Duodenal mucosa (tissue), 2 donors: Measurements from ENCODE around the gene RBM34.
"Not testable (repeated sequence)": the region's sequence is repeated elsewhere in the genome, so short reads cannot be mapped to it uniquely, and the experiment has no call there.

Experiments
- H3K27ac ChIP-seq: one replicate; pipeline ENCODE4 v1.7.0; 2013; ENCODE audit warnings: low read depth, low read length
- H3K27me3 ChIP-seq, 2 donors: one replicate each; pipeline ENCODE4 v1.7.0; 2013; ENCODE audit warnings: low read length in 2 of 2, control low read depth in 1 of 2; ENCODE audit not compliant: insufficient read depth in 2 of 2, control insufficient read depth in 1 of 2
- H3K36me3 ChIP-seq, 2 donors: one replicate each; pipeline ENCODE4 v1.7.0; 2013; ENCODE audit warnings: low read length in 2 of 2, control low read depth in 1 of 2; ENCODE audit not compliant: insufficient read depth in 2 of 2, control insufficient read depth in 1 of 2
- H3K4me1 ChIP-seq, 2 donors: one replicate each; pipeline ENCODE4 v1.7.0; 2013; ENCODE audit warnings: low read length in 2 of 2, control low read depth in 1 of 2; ENCODE audit not compliant: insufficient read depth in 2 of 2, control insufficient read depth in 1 of 2
- H3K4me3 ChIP-seq, 2 donors: one replicate each; pipeline ENCODE4 v1.7.0; 2013; ENCODE audit warnings: low read length in 2 of 2, low read depth in 1 of 2
- H3K9ac ChIP-seq, 2 donors: one replicate each; pipeline ENCODE4 v1.7.0; 2013; ENCODE audit warnings: low read length in 2 of 2, low read depth in 1 of 2
- H3K9me3 ChIP-seq, 2 donors: one replicate each; pipeline ENCODE4 v1.7.0; 2013; ENCODE audit warnings: low read length in 2 of 2, control low read depth in 1 of 2; ENCODE audit not compliant: control insufficient read depth in 1 of 2

RBM34 gene

DNA sequence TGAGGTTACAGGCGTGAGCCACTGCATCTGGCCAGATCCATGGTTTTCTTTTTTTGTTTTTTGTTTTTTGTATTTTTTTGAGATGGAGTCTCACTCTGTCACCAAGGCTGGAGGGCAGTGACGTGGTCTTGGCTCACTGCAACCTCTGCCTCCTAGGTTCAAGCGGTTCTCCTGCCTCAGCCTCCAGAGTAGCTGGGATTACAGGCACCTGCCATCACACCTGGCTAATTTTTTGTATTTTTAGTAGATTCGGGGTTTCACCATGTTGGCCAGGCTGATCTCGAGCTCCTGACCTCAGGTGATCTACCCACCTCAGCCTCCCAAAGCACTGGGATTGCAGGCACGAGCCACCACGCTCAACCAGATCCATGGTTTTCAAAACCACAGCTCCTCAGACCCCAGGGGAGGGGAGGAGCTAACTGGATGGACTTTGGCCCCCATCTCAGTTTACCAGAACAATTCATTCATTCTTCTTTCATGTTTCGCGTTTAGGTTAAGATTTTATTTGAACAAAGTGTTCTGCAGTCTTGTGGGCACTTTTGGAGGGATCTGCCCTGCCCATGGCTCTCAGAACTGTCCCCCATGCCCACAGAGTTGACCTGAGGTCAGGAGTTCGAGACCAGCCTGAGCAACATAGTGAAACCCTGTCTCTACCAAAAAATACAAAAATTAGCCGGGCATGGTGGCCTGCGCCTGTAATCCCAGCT, 75.5 kb downstream of the RBM34 start:
- H3K4me3 ChIP-seq, H3K27me3 ChIP-seq, H3K27ac ChIP-seq, H3K36me3 ChIP-seq, H3K9me3 ChIP-seq, H3K9ac ChIP-seq: not testable (repeated sequence)
- peaks cover 14 to 23% of the 10 kb centered on the region in 2 donors for H3K4me1 ChIP-seq
